Mesendoderm (in vitro differentiated cells): ENCODE results near the gene HKDC1.

Experiments
- DNase-seq: peaks from one replicate; pipeline ENCODE4 v3.0.0; 2013
- H2AK5ac ChIP-seq: 2 replicates; pipeline ENCODE4 v1.6.1; 2013; ENCODE audit warnings: low read length, inconsistent platforms
- H2BK120ac ChIP-seq: 2 replicates; pipeline ENCODE4 v1.6.1; 2013; ENCODE audit warnings: low read depth, mild to moderate bottlenecking, low read length, moderate library complexity, mixed read lengths
- H2BK15ac ChIP-seq: replicated peaks from 2 replicates; pipeline ENCODE4 v1.6.1; 2013; ENCODE audit warnings: low read depth, mild to moderate bottlenecking, moderate library complexity
- H2BK5ac ChIP-seq: 2 replicates; pipeline ENCODE4 v1.6.1; 2013; ENCODE audit warnings: low read length, inconsistent platforms
- H3K18ac ChIP-seq: 2 replicates; pipeline ENCODE4 v1.6.1; 2013; ENCODE audit warnings: mild to moderate bottlenecking, low read length, mixed read lengths
- H3K23ac ChIP-seq: one replicate; pipeline ENCODE4 v1.6.1; 2013; ENCODE audit warnings: low read length
- H3K27ac ChIP-seq: 2 replicates; pipeline ENCODE4 v1.5.1; 2013; ENCODE audit warnings: low read depth, mild to moderate bottlenecking, inconsistent platforms, low read length, moderate library complexity
- H3K27me3 ChIP-seq: 2 replicates; pipeline ENCODE4 v1.6.1; 2013; ENCODE audit warnings: low read length, control low read depth, mild to moderate bottlenecking, inconsistent platforms; ENCODE audit not compliant: insufficient read depth, poor library complexity
- H3K36me3 ChIP-seq: 2 replicates; pipeline ENCODE4 v1.6.1; 2013; ENCODE audit warnings: low read length, inconsistent platforms; ENCODE audit not compliant: control insufficient read depth, insufficient read depth
- H3K4ac ChIP-seq: one replicate; pipeline ENCODE4 v1.6.1; 2013; ENCODE audit warnings: low read depth, mild to moderate bottlenecking, low read length, moderate library complexity
- H3K4me1 ChIP-seq: 2 replicates; pipeline ENCODE4 v1.6.1; 2013; ENCODE audit warnings: low read depth, low read length, inconsistent platforms; ENCODE audit not compliant: control insufficient read depth
- H3K4me2 ChIP-seq: 2 replicates; pipeline ENCODE4 v1.6.1; 2013; ENCODE audit warnings: low read length
- H3K4me3 ChIP-seq: 2 replicates; pipeline ENCODE4 v1.5.1; 2013; ENCODE audit warnings: mild to moderate bottlenecking, low read length
- H3K56ac ChIP-seq: one replicate; pipeline ENCODE4 v1.6.1; 2013; ENCODE audit warnings: low read length
- H3K79me1 ChIP-seq: 2 replicates; pipeline ENCODE4 v1.6.1; 2013; ENCODE audit warnings: low read length, inconsistent platforms
- H3K79me2 ChIP-seq: 2 replicates; pipeline ENCODE4 v1.6.1; 2013; ENCODE audit warnings: mild to moderate bottlenecking, low read length; ENCODE audit not compliant: control insufficient read depth, insufficient read depth
- H3K9ac ChIP-seq: 2 replicates; pipeline ENCODE4 v1.6.1; 2013; ENCODE audit warnings: low read length, inconsistent platforms
- H4K5ac ChIP-seq: one replicate; pipeline ENCODE4 v1.6.1; 2013; ENCODE audit warnings: low read length
- H4K8ac ChIP-seq: one replicate; pipeline ENCODE4 v1.6.1; 2013; ENCODE audit warnings: low read depth, mild to moderate bottlenecking, control low read depth, low read length, moderate library complexity
- WGBS: extraction: QIAGEN DNeasy Blood & Tissue Kit; methylation state at CpG from one replicate; pipeline ENCODE4 v1.1.7; 2013; ENCODE audit warnings: low lambda C conversion rate, missing lambda C conversion rate; ENCODE audit not compliant: insufficient coverage; ENCODE audit errors: extremely low coverage; 5-methylcytosine and 5-hydroxymethylcytosine counted together

Gene HKDC1

DNA sequence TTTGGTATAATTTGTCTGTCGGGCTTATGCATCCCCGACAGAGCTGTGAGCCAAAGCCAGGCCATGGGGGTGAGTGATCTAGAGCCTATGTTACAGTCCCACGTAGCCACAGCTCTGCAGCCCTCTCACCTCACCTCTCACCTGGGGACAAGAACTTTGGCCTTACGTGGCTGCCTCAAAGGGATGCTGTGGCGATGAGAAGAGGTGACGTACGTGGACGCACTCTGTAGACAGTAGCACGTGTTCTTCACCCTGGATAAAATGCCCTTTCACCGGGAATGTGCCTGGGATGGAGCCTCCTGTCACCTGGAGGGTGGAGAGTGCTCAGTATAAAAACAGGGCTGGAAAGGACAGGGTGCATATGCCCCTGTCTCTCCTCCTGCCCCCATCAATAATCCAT is 5.5 kb downstream of the HKDC1 start:
- Histone ChIP-seq H3K4me3 (no peak overlapping the region), H3K4ac (no peak overlapping the region), H2BK15ac (no peak overlapping the region), H3K36me3 (no peaks in the 10 kb centered on the region), H3K18ac (no peak overlapping the region), H3K27ac (no peak overlapping the region), H4K8ac (no peak overlapping the region), H2BK5ac (no peak overlapping the region), H3K9ac (no peak overlapping the region), H4K5ac (no peak overlapping the region), H2AK5ac (no peak overlapping the region), H3K27me3 (no peaks in the 10 kb centered on the region), H2BK120ac (no peak overlapping the region), H3K4me1 (peaks cover 5% of the 10 kb centered on the region), H3K23ac (no peak overlapping the region), H3K56ac (no peak overlapping the region), H3K79me2 (no peaks in the 10 kb centered on the region), H3K4me2 (no peak overlapping the region), H3K79me1 (no peaks in the 10 kb centered on the region)
- WGBS = no CpG with 5 or more reads among the region's 10 CpGs
- no peak for DNase-seq

DNA sequence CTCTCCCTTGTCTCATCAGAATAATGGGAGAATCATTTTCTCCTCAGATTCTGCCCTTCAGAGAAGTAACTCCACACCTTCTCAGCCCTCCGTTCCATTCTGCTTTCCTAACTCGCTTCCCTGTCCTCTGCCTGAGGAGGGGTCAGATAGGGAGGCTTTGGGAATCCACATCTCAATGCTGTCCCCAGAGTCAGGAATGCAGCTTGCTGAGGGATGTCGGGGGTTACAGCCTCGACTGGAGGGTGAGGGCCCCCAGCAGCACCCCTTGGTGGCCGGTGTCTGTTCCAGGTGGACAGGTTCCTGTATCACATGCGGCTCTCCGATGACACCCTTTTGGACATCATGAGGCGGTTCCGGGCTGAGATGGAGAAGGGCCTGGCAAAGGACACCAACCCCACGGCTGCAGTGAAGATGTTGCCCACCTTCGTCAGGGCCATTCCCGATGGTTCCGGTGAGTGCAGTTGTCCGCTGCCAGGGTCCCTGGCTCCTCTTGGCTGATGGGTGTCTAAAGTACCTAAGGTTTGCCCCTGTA is 6.9 kb downstream of the HKDC1 start:
- no peak overlapping the region for H4K8ac ChIP-seq
- H3K4me1 ChIP-seq = peaks cover 5% of the 10 kb centered on the region
- H2AK5ac ChIP-seq = no peak overlapping the region
- no CpG with 5 or more reads among the region's 14 CpGs for WGBS
- no peaks in the 10 kb centered on the region for H3K79me1 ChIP-seq
- no peak overlapping the region for H3K27ac ChIP-seq
- H2BK120ac ChIP-seq = no peak overlapping the region
- no peak overlapping the region for H3K18ac ChIP-seq
- H3K36me3 ChIP-seq = no peaks in the 10 kb centered on the region
- no peak overlapping the region for H3K4me3 ChIP-seq
- DNase-seq = peak; percentile 81
- no peaks in the 10 kb centered on the region for H3K79me2 ChIP-seq
- H2BK5ac ChIP-seq = no peak overlapping the region
- no peak overlapping the region for H2BK15ac ChIP-seq
- H3K4me2 ChIP-seq = no peak overlapping the region
- H3K9ac ChIP-seq = no peak overlapping the region
- no peaks in the 10 kb centered on the region for H3K27me3 ChIP-seq
- no peak overlapping the region for H3K4ac ChIP-seq
- H4K5ac ChIP-seq = no peak overlapping the region
- no peak overlapping the region for H3K23ac ChIP-seq
- H3K56ac ChIP-seq = no peak overlapping the region

DNA sequence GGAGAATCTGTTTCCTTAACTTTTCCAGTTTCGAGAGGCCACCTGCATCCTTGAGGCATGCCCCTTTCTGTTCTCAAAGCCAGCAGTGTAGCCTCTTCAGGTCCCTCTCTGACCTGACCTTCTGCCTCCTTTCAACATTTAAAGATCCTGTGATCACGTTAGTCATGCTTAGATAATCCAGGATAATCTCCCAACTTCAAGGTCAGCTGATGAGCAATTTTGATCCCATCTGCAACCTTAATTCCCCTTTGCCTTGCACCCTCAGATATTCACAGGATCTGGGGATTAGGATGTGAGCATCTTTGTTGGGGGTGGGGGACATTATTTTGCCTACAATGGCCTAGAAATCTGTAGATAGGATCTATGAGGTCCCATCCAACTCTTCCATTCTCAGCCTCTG is 8.0 kb downstream of the HKDC1 start:
- DNase-seq = no peak
- Histone ChIP-seq H3K27ac (no peak overlapping the region), H2AK5ac (no peak overlapping the region), H3K56ac (no peak overlapping the region), H3K23ac (no peak overlapping the region), H2BK120ac (no peak overlapping the region), H4K5ac (no peak overlapping the region), H2BK5ac (no peak overlapping the region), H3K79me2 (no peaks in the 10 kb centered on the region), H3K4me1 (no peaks in the 10 kb centered on the region), H3K79me1 (no peaks in the 10 kb centered on the region), H3K27me3 (no peaks in the 10 kb centered on the region), H2BK15ac (no peak overlapping the region), H3K18ac (no peak overlapping the region), H3K9ac (no peak overlapping the region), H3K36me3 (no peaks in the 10 kb centered on the region), H3K4me2 (no peak overlapping the region), H4K8ac (no peak overlapping the region), H3K4me3 (no peak overlapping the region), H3K4ac (no peak overlapping the region)
- WGBS = no CpG with 5 or more reads among the region's 2 CpGs

DNA sequence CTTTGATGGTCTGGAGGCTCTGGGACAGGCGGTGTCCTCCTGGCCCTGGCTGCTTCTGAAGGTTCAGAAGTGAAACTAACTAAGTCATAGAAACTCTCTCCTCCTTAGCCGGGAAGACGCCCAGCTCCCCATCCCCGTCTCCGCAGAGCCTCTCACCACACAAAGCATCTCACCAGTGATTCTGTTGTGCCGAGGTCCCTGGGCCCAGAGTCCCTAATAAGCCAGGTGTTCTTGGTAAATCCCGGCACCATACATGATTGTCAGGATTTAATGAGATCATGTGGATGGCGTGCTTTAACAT is 9.4 kb downstream of the HKDC1 start:
- H2BK5ac ChIP-seq = no peak overlapping the region
- no CpG with 5 or more reads among the region's 8 CpGs for WGBS

DNA sequence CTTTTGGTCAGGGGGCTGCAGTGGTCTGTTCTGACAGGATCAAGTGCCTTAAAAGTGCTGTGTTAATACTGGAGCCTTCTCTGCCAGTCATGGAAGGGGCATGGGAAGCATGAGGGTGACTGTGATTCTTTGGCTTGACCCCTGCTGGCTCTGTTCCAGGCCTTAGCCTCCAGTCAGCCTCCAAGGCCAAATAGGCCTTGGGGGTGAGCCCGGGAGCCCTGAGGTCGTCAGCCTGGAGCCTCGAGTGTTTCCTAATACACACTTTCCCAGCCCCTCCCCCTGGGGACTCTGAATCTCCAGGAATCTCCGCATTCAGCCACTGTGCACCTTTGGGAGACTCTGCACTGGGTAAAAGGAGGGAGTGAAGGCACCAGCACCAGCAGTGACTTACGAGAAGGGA is 10.0 kb downstream of the HKDC1 start:
- Histone ChIP-seq H3K4me2 (no peak overlapping the region), H3K79me2 (no peaks in the 10 kb centered on the region), H3K56ac (no peak overlapping the region), H3K27ac (no peak overlapping the region), H3K79me1 (no peaks in the 10 kb centered on the region), H4K5ac (no peak overlapping the region), H3K4ac (no peak overlapping the region), H3K36me3 (no peaks in the 10 kb centered on the region), H2BK120ac (no peak overlapping the region), H2BK5ac (no peak overlapping the region), H2BK15ac (no peak overlapping the region), H3K23ac (no peak overlapping the region), H3K27me3 (no peaks in the 10 kb centered on the region), H3K18ac (no peak overlapping the region), H2AK5ac (no peak overlapping the region), H4K8ac (no peak overlapping the region), H3K9ac (no peak overlapping the region), H3K4me1 (no peaks in the 10 kb centered on the region), H3K4me3 (no peak overlapping the region)
- no CpG with 5 or more reads among the region's 5 CpGs for WGBS
- DNase-seq = no peak

More for the DNA sequence above, 9.4 kb downstream of the HKDC1 start:
- Histone ChIP-seq H3K79me2 (no peaks in the 10 kb centered on the region), H3K18ac (no peak overlapping the region), H3K56ac (no peak overlapping the region), H3K9ac (no peak overlapping the region), H3K23ac (no peak overlapping the region), H3K4me1 (no peaks in the 10 kb centered on the region), H3K27me3 (no peaks in the 10 kb centered on the region), H3K4ac (no peak overlapping the region), H4K8ac (no peak overlapping the region), H2BK15ac (no peak overlapping the region), H3K36me3 (no peaks in the 10 kb centered on the region), H3K4me3 (no peak overlapping the region), H2AK5ac (no peak overlapping the region), H3K27ac (no peak overlapping the region), H2BK120ac (no peak overlapping the region), H4K5ac (no peak overlapping the region), H3K79me1 (no peaks in the 10 kb centered on the region), H3K4me2 (no peak overlapping the region)
- no peak for DNase-seq

DNA sequence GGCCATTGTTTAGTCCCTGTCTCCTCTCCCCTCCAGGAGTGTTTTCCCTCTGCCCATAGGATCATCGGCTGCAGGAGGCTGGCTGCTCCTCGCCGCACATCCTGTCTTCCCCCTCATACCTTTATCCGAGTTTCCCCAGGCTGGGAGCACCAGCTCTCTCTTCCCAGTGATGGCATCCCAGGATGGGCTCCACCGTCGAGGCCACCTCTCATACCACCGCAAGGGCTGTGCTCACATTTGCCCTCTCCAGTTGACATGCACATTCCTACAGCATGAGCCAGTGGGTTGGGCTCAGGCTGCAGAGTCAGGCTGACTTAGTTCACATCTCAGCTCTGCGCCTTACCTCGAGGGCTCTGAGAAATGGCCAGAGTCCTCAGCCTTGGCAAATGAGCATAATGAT is 12.1 kb downstream of the HKDC1 start:
- Histone ChIP-seq H3K4me1 (no peaks in the 10 kb centered on the region), H3K23ac (no peak overlapping the region), H3K79me2 (no peaks in the 10 kb centered on the region), H2BK15ac (no peak overlapping the region), H2BK120ac (no peak overlapping the region), H3K36me3 (no peaks in the 10 kb centered on the region), H3K4ac (no peak overlapping the region), H2AK5ac (no peak overlapping the region), H3K4me2 (no peak overlapping the region), H3K4me3 (no peak overlapping the region), H3K9ac (no peak overlapping the region), H3K27me3 (no peaks in the 10 kb centered on the region), H3K27ac (no peak overlapping the region), H4K5ac (no peak overlapping the region), H2BK5ac (no peak overlapping the region), H3K79me1 (no peaks in the 10 kb centered on the region), H4K8ac (no peak overlapping the region), H3K18ac (no peak overlapping the region), H3K56ac (peak overlapping the region; percentile 38)
- no CpG with 5 or more reads among the region's 9 CpGs for WGBS
- DNase-seq = peak; percentile 94
